Smooth muscle cell (in vitro differentiated cells): Measurements from ENCODE around the gene HUNK. TPM values are rescaled to one million over a fixed set of nuclear protein-coding genes. Genes with fewer than 3 reads are reported as not detected.

Source experiments
- DNase-seq: peaks from one replicate; lab custom pipeline; 2025; ENCODE audit not compliant: unreplicated experiment; lab: John Stamatoyannopoulos, UW
- H2AFZ ChIP-seq: fragments of 200-600 bp; sonication (generic); 2 replicates; pipeline ENCODE4 v1.6.0; 2016; ENCODE audit warnings: antibody characterized with exemption, low read depth, mild to moderate bottlenecking
- H3F3A ChIP-seq: fragments of 200-600 bp; sonication (generic); 2 replicates; pipeline ENCODE4 v1.6.0; 2017; ENCODE audit warnings: antibody characterized with exemption, low read depth
- H3K27ac ChIP-seq: fragments of 200-600 bp; sonication (generic); 2 replicates; pipeline ENCODE4 v1.5.1; 2016; ENCODE audit warnings: low read depth, mild to moderate bottlenecking
- H3K27me3 ChIP-seq: fragments of 200-600 bp; sonication (generic); 2 replicates; pipeline ENCODE4 v1.6.1; 2016; ENCODE audit warnings: low read depth, mild to moderate bottlenecking
- H3K36me3 ChIP-seq: fragments of 200-600 bp; sonication (generic); 2 replicates; pipeline ENCODE4 v1.5.1; 2016; ENCODE audit warnings: low read depth
- H3K4me1 ChIP-seq: fragments of 200-600 bp; sonication (generic); 2 replicates; pipeline ENCODE4 v1.5.1; 2016; ENCODE audit warnings: low read depth
- H3K4me2 ChIP-seq: fragments of 200-600 bp; sonication (generic); 2 replicates; pipeline ENCODE4 v1.6.0; 2016; ENCODE audit warnings: mild to moderate bottlenecking
- H3K4me3 ChIP-seq: fragments of 200-600 bp; sonication (generic); 2 replicates; pipeline ENCODE4 v1.5.1; 2016; ENCODE audit warnings: mild to moderate bottlenecking
- H3K79me2 ChIP-seq: fragments of 200-600 bp; sonication (generic); 2 replicates; pipeline ENCODE4 v1.6.0; 2016; ENCODE audit warnings: low read depth, mild to moderate bottlenecking
- H3K9ac ChIP-seq: fragments of 200-600 bp; sonication (generic); 2 replicates; pipeline ENCODE4 v1.6.0; 2016; ENCODE audit warnings: low read depth
- H3K9me3 ChIP-seq: fragments of 200-600 bp; sonication (generic); replicated peaks from 2 replicates; pipeline ENCODE4 v1.5.1; 2016; ENCODE audit warnings: low read depth
- H4K20me1 ChIP-seq: fragments of 200-600 bp; sonication (generic); 2 replicates; pipeline ENCODE4 v1.6.0; 2016; ENCODE audit warnings: low read depth
- CTCF ChIP-seq: fragments of 200-600 bp; sonication (generic); IDR thresholded peaks from 2 replicates; pipeline ENCODE4 v1.5.1; 2017; ENCODE audit warnings: borderline replicate concordance, mild to moderate bottlenecking, antibody characterized with exemption; ENCODE audit not compliant: insufficient read depth, poor library complexity, severe bottlenecking
- WGBS: methylation state at CpG from one replicate; pipeline ENCODE4 v1.1.7; 2016; ENCODE audit warnings: low lambda C conversion rate; 5-methylcytosine and 5-hydroxymethylcytosine counted together
- polyA plus RNA-seq: library from polyadenylated mRNA; unstranded; fragments of >200 nt; fragmentation: Nextera tagmentation; extraction: Ambion mirVana; gene quantifications from 2 replicates; pipeline ENCODE4 v1.2.1, GENCODE V29; 2016
- total RNA-seq: library from RNA; depleted of rRNA; stranded (reverse); fragments of >200 nt; gene quantifications from 2 replicates; pipeline ENCODE4 v1.2.3, GENCODE V29; 2014

The HUNK gene
- 5.5 and 8.6 TPM in 2 replicates for total RNA-seq
- polyA plus RNA-seq: 7.0 and 11.6 TPM in 2 replicates

- Histone ChIP-seq H4K20me1 (peaks cover 23% of the 10 kb centered on the region), H3K9ac (peak within 1 kb of the TSS; percentile 50), H3K4me3 (peak within 1 kb of the TSS; percentile 92), H3K4me1 (peaks cover 20% of the 10 kb centered on the region), H3K4me2 (peak within 1 kb of the TSS; percentile 95), H3K27me3 (no peaks in the 10 kb centered on the region), H3K9me3 (no peaks in the 10 kb centered on the region), H2AFZ (peak within 1 kb of the TSS; percentile 94), H3F3A (no peaks in the 10 kb centered on the region), H3K36me3 (no peaks in the 10 kb centered on the region), H3K27ac (peak within 1 kb of the TSS; percentile 55), H3K79me2 (peaks cover 30% of the 10 kb centered on the region)
- under 1% methylated on average over 45 of the region's 74 CpGs for WGBS
- TF ChIP-seq CTCF: no peak
- DNase-seq: peak; percentile 56
These were observed at the start of gene HUNK for GRCh38 chr21:31872452-31873274. Gene HUNK, plus strand, starts transcription at chr21:31873020. Its CDS starts 655 bp downstream, at chr21:31873675.

GRCh38 chr21:31829736-31830472 is 42.9 kb upstream of the HUNK start:
- H3F3A ChIP-seq: no peaks in the 10 kb centered on the region
- H4K20me1 ChIP-seq: no peaks in the 10 kb centered on the region
- no peaks in the 10 kb centered on the region for H3K79me2 ChIP-seq
- H3K27me3 ChIP-seq: no peaks in the 10 kb centered on the region
- no peak overlapping the region for H2AFZ ChIP-seq
- no peak overlapping the region for H3K4me2 ChIP-seq
- 89% methylated on average over 5 of the region's 5 CpGs for WGBS
- H3K4me1 ChIP-seq: no peaks in the 10 kb centered on the region
- no peak overlapping the region for H3K27ac ChIP-seq
- no peak for DNase-seq
- no peak overlapping the region for H3K9ac ChIP-seq
- no peak overlapping the region for H3K4me3 ChIP-seq
- no peak for TF ChIP-seq CTCF
- H3K9me3 ChIP-seq: no peaks in the 10 kb centered on the region
- H3K36me3 ChIP-seq: no peaks in the 10 kb centered on the region

- Histone ChIP-seq H3K4me2 (no peak overlapping the region), H3K27ac (no peak overlapping the region), H3K9me3 (no peaks in the 10 kb centered on the region), H3K36me3 (no peaks in the 10 kb centered on the region), H2AFZ (no peak overlapping the region), H3K27me3 (no peaks in the 10 kb centered on the region), H4K20me1 (no peaks in the 10 kb centered on the region), H3K4me3 (no peak overlapping the region), H3K4me1 (no peaks in the 10 kb centered on the region), H3K9ac (no peak overlapping the region), H3F3A (no peaks in the 10 kb centered on the region), H3K79me2 (no peaks in the 10 kb centered on the region)
- no peak for TF ChIP-seq CTCF
- DNase-seq: no peak
- 91% methylated on average over 4 of the region's 4 CpGs for WGBS
These were observed 42.1 kb upstream of the HUNK start for GRCh38 chr21:31830701-31831100.
